HG03060 (cell line): Measurements from ENCODE around the gene ZNF423.

Experiments
- ATAC-seq: cut with Tn5 transposase; IDR thresholded peaks from one replicate; pipeline ENCODE4 v1.9.1; 2021; ENCODE audit warnings: low read depth, moderate number of reproducible peaks; ENCODE audit not compliant: unreplicated experiment

Gene ZNF423

DNA sequence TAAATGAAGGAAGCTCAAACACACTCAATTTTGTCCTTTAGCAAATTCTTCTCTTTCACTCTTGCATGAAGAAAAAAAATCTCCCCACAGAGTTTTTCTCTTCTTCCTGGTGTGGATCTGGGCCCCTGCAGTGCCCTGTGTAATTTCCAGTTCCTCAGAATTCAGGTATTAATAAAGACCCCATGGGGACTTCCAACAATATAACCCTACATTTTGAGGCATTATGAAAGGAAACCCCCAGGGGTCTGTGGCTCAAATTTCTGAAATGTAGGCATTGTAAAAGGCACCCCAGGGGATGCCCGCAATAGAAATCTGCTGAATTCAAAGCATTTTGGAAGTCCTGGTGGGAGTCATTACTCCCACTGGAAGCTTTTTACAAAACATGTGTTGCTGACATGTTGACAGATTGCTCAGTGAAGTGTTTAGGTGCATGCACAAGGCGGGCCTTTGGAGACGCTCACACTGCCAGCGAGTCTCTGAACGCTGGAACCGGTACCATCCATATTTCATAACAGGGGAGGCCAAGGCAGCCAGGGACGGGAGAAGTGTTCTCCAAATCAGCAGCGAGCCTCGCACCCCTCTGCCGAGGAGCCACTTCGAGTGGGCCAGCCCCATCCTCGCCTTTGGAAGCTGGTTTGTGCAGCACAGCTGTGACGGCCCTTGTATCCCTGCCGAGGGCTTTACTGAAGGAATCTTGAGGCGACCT is 154.0 kb downstream of the ZNF423 start:
- no peak for ATAC-seq

GRCh38 chr16:49701065-49701685 is 154.7 kb downstream of the ZNF423 start:
- no peak for ATAC-seq

GRCh38 chr16:49700251-49701064 is 155.5 kb downstream of the ZNF423 start:
- ATAC-seq = no peak

DNA sequence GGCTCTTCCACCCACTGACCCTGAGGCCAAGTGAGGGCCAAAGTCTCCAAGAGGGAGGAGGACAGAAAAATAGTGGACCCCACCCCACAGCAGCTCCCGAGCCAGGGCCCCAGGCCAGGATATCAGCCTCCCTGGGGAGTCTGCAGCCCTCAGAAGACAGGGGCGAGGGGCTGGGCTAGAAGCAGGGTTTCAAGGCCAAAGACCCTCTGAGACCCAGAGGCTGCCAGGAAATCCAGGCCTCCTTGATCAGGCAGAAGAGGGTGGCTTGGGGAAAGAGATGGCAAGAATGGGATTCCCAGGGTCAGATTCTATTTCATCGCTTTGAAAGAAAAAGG is 156.1 kb downstream of the ZNF423 start:
- ATAC-seq = no peak

- no peak for ATAC-seq
Measured at GRCh38 chr16:49698931-49699840, 156.7 kb downstream of the ZNF423 start.

DNA sequence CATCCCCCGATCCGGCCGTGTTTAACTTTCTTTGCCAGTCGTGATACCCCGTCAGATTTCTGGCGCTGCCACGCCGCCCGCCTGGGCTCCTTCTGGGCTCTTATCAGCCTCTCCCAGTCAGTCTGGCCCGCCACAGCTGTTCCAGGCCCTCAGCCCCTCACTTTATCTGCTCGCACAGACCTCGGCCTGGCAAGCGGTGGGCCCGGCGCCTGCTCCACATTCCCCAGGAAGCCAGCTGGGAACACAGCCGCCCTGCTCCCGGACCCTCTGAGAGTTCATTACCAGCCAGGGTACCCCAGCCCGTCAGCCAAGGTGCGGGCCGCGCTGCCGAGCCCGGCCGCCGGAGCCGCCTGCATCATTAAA is 157.5 kb downstream of the ZNF423 start:
- ATAC-seq = no peak

GRCh38 chr16:49697631-49698452 is 158.1 kb downstream of the ZNF423 start:
- no peak for ATAC-seq

DNA sequence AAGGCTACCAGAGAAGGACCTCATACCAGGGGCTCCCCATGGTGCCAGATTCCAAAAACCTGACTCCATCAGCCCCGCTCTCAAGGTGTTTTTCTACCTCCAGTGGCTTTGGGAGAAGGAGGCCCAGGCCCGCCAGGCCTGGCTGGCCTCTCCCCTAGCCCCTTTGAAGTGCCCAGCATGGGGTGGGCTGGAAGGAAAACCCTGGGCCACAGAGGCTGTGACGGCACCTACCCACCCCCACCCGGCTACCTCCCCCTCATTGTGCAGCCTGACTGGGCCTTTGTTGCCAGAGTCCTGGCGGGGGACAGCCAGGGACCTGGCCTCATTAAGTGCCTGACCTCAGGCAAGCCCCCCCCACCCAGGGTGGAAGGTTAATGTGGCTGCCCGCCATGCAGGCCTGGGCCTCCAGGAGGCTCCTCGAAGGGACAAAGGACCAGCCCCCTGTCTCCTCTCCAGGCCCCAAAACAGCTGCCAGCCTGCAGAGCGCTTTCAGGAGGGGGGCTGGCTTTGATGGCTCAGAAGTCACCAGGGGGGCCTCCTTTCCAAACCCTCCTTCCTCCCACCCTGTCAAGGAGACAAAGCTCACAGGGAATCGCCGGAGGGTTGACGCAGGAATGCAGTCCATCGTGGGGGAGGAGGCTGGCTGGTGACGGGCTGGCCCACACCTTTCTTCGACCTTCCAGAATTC is 159.4 kb downstream of the ZNF423 start:
- ATAC-seq = no peak

GRCh38 chr16:49695782-49696413 is 160.0 kb downstream of the ZNF423 start:
- no peak for ATAC-seq

- no peak for ATAC-seq
Measured at GRCh38 chr16:49693445-49693844, 162.5 kb downstream of the ZNF423 start.

GRCh38 chr16:49690778-49691177 is 165.1 kb downstream of the ZNF423 start:
- ATAC-seq = no peak

DNA sequence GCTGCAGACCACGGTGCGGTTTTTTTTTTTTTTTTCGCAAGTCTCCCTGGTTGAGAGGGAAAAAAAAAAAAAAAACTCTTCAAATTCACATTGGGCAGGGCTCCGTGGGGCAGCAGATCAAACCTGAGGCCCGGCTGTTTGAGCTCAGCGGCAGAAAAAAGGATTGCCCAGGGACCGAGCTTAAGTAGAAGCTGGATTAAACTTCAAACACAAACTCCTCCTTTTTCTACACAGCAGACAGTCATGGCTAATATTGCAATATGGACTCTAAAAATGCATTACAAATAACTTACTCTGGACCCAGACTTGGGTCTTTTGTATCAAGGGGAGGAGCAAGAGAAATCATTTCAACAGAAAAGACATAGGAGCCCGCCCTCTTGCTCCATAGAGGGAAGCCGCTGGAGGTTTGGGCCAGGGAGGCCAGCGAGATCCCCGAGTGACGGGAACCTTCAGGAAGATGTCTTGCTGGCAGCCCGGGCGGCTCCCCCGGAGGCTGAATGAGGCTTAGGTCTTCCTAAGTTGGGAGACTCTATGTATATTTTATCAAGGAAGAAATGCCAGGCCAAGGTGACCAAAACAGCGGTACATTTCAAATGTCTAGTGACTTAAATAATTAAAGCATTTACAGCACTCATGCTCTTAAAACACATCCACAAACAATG is 167.7 kb downstream of the ZNF423 start:
- ATAC-seq = no peak

DNA sequence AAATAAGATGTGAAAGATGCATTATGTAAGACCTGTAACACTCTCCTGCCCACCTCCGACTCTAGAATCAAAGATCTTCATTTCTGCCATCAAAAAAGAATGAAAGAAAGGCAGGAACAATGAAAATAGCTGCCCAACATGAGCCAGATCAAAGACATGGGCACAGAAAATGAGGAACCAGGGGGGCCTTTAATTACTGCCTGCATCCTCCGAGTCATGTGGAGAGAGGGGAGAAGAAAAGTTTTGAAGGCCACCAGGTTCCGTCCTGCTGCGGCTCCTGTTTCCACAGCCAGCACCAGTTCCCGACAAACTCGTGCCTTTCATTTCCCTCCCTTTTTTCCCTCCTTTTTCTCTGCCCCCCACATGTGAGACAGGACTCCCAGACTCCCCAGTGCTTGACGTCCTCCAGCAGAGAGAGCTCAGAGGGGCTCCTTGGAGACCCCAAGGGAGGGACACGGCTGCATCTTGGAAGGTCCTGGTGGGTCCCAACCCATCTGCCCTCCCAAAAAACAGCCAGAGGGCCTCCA is 168.4 kb downstream of the ZNF423 start:
- ATAC-seq = no peak

DNA sequence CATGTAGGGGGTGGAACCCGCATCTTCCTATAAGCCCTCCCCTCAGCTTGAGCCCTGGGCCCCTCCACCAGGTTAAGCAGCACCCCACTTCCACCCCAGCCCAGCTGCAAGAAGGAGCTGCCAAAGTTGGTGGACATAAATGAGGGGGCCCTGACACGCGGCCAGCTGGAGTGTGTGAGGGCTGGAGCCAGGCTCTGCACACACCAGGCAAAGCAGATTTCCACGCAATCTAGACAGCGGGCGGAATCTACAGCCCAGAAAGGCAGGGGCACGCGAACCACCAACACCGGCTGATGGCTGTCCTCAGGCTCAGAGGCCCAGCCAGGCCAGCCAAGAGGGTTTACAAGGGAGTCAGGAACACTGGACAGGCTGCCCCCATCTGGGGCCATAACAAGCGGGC is 171.2 kb downstream of the ZNF423 start:
- no peak for ATAC-seq

DNA sequence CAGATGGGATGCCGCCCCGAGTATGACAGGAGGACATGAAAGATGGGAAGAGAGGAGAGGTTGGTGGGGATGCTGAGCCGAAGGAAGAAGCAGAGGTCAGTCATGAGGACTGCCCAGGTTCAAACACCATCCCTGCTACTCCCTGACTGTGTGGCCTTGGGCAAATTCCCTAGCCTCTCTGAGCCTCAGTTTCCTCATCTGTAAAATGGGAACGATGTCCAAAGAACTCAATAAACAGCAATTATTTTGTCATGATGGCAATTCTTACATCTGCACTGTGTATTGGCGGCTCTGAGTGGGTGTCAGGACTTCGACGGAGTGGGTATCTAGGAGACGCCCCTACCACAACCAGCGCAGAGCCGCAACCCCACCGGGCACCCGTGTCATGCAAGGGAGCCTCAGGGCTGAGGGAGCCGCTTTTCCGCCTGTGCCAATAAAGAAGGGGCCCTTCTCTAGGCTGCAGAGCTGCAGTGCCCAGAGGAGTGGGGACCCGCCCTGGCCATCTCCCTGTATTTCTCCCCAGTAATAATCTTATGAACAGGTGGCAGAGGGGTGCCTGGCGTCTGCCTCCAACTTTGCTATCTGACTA is 173.2 kb downstream of the ZNF423 start:
- ATAC-seq = no peak

DNA sequence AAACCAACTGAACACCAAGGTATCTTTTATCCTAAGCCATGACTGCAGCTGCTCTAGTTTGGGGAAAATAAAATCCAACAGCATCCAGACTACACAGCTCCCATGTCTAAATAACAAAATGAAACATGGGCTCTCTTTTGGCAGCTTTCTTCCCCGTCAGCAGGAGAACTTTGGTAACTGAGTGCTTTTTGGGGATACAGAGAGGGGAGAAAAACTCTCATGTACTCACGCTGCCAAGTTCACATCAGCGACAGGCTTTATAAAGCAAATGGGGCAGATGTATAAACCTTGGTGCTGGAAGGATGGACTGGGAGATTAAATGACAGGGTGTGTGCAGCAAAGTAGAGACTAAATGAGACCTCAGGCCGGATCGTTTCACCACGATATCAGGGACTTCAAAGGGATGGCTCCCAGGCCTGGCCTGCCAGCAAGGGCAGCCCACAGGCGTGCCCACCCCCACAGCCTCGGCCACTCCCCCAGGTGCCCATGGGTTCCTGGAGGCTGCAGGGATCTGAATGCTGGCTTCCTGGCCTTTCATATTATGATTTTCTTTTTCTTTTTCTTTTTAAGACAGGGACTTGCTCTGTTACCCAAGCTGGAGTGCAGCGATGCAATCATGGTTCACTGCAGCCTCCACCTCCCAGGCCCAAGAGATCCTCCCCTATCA is 174.6 kb downstream of the ZNF423 start:
- ATAC-seq = no peak

DNA sequence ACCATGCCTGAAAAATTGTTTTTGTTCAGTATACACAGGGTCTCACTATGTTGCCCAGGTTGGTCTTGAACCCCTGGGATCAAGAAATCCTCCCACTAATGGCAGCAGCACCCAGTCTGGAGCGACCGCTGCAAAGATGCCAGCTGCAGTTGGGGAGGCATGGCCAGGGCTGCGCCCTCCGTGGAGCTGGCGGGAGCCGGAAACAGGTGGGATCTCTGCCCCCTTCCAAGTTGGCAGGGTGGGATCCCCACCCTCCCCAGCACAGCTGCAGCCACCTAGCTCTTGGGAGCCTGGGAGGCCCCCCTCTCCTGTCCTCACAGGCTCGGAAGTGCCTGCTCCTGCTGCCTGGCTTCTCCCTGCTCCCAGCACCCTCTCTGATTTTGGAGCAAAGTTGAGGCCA is 176.8 kb downstream of the ZNF423 start:
- ATAC-seq = no peak
